ENCODE measurements around the gene RNF135.

DNA sequence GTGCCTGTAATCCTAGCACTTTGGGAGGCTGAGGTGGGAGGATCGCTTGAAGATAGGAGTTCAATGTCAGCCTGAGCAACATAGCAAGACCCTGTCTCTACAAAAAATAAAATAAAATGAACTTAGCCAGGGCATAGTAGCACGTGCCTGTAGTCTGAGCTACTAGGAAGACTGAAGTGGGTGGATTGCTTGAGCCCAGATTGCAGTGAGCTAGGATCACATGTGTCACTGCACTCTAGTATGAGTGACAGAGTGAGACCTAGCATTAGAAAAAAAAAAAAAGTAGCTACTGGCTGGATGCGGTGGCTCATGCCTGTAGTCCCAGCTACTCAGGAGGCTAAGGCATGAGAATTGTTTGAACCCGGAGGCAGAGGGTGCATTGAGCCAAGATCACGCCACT, 43.1 kb upstream of the RNF135 start:
- TF ChIP-seq, protein P1, sequence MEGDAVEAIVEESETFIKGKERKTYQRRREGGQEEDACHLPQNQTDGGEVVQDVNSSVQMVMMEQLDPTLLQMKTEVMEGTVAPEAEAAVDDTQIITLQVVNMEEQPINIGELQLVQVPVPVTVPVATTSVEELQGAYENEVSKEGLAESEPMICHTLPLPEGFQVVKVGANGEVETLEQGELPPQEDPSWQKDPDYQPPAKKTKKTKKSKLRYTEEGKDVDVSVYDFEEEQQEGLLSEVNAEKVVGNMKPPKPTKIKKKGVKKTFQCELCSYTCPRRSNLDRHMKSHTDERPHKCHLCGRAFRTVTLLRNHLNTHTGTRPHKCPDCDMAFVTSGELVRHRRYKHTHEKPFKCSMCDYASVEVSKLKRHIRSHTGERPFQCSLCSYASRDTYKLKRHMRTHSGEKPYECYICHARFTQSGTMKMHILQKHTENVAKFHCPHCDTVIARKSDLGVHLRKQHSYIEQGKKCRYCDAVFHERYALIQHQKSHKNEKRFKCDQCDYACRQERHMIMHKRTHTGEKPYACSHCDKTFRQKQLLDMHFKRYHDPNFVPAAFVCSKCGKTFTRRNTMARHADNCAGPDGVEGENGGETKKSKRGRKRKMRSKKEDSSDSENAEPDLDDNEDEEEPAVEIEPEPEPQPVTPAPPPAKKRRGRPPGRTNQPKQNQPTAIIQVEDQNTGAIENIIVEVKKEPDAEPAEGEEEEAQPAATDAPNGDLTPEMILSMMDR (conservative IDR thresholded peaks at IDR 0.05 in 1 of 2, IDR thresholded peaks at IDR 0.05 in 1 of 2; ENCODE audit: extremely low read depth in 1 of 2, insufficient read depth in 1 of 2, low read depth in 1 of 2, low read length in 2 of 2), result no peak
- TF ChIP-seq EZH2 (IDR thresholded peaks at IDR 0.05; ENCODE audit: borderline replicate concordance, low read length), result no peak

All from mammary epithelial cell (primary cell).